Measurements from ENCODE around the gene NHERF1. TPM values are rescaled to one million over a fixed set of nuclear protein-coding genes. Genes with fewer than 3 reads are reported as not detected.

The NHERF1 gene
- total and polyA plus RNA-seq, 2 of the 8 experiments (the other 6 are each of a cell fraction or from before 2014, with no cell fraction given) = 92.9 to 99.2 TPM

DNA sequence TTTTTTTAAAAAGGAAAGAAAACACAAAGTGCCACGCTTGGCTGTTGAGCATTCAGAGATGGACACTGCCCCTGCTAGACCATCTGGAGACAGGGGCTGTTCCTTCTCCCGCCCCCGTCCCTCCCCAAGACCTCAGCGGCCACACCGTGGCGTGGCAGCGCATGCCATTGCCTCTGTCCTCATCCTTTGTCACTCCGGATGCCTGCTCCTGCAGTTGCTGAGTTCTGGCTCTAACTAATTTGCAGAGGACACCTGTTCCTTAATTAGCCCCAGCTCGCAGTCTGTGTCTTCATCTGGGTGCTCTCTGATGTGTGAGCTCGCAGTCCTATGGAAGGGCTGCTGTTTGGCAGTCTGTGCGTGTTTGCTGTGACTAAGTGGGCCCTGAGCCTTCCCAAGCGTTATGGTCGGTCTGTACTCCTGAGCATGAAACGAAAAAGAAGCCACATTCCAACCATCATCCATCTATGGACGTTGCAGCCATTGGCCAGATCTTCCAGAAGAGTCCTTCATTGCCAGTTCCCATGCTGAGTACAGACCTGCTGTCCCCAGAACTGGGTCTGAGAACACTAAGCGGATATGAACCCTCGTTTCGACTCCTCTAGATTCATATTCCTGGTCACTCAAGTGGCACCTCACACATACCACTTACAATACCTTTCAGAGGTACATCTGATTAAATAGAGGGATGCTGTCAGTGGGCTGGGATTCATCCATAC, 68.6 kb downstream of the NHERF1 start (continued):
- TF ChIP-seq FOSL1 (IDR thresholded peaks at IDR 0.05; ENCODE audit: insufficient read depth, low read depth, low read length) (no peak), MAFK (IDR thresholded peaks at IDR 0.05; ENCODE audit: low read depth, low read length) (no peak), CHD2 (IDR thresholded peaks at IDR 0.05; ENCODE audit: low read length) (no peak), CREB1 (IDR thresholded peaks at IDR 0.05) (no peak), CBX8 (IDR thresholded peaks at IDR 0.05; ENCODE audit: borderline replicate concordance, low read depth, low read length) (no peak)

All from H1 (cell line).